HS-27A (cell line): Measurements from ENCODE around the gene UROC1.

Source experiments
- DNase-seq: peaks from one replicate; pipeline ENCODE4 v3.0.0-alpha.2; 2012; ENCODE audit warnings: low read depth, missing footprints

The UROC1 gene

GRCh38 chr3:126439968-126440708, 77.4 kb downstream of the UROC1 start:
- no peak for DNase-seq

- no peak for DNase-seq
Measured at GRCh38 chr3:126439346-126439967, 78.1 kb downstream of the UROC1 start.

GRCh38 chr3:126438746-126439145, 78.8 kb downstream of the UROC1 start:
- no peak for DNase-seq

GRCh38 chr3:126438186-126438585, 79.4 kb downstream of the UROC1 start:
- DNase-seq, result no peak

- no peak for DNase-seq
Measured at GRCh38 chr3:126436826-126437717, 80.5 kb downstream of the UROC1 start.

- DNase-seq, result no peak
Measured at GRCh38 chr3:126435456-126436315, 81.9 kb downstream of the UROC1 start.

DNA sequence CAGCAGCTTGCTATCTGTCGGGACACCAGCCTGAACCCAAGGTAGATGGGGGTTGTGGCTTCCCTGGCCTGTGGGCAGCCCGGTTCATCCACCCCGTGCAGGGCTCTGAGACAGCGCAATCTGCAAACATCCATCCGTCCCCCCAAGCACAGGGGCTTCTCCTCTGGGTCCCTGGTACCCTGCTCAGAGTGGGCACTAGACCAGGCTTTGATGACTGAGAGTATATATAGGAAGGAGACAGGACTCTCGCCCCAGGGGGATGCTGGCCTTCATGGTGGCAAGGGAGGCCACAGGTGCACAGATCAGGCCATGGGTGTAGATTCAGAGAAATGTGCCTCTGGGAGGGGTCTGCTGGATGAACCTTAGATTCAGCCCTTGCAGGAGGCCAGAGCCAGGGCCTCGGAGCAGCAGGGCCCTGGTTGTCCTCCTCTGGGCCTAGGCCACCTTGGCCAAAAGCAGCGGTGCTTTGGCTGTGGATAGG, 82.6 kb downstream of the UROC1 start:
- no peak for DNase-seq

- DNase-seq, result no peak
Measured at GRCh38 chr3:126434264-126434590, 83.3 kb downstream of the UROC1 start.

DNA sequence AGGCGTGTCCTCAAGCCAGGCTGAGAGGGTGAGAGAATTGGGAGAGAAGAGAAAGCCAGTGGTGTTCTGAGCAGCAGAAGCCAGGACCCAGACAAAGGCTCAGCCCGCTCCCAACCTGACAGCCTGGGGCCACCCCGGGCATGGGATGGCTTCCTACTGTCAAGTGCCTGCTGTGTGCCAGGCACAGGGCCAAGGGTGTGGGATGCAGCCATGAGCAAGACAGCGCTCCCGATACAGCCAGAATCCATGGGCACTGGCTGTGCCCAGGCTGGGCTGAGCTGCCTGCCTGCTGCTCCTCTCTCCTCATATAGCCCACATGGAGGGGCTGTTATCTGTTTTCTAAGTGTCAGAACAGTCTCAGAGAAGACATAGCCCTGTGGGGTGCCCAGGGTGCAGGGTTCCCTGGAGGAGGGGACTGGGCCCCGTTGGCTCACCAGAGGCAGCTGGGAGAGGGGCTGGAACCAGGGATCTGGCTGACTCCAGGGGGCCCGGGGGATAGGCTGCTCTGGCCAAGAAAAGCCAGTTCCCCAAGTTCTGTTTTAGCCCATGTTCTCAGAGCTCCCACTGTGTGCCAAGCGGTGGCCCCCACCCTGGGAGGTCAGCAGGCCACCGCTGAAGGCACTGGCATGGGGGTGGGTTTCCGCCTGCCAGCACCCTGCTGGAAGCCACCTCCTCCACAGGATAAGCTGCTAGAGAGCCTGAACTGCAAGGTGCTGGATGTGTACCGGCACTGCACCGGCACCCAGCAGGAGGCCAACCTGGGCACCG, 83.9 kb downstream of the UROC1 start:
- DNase-seq, result no peak

DNA sequence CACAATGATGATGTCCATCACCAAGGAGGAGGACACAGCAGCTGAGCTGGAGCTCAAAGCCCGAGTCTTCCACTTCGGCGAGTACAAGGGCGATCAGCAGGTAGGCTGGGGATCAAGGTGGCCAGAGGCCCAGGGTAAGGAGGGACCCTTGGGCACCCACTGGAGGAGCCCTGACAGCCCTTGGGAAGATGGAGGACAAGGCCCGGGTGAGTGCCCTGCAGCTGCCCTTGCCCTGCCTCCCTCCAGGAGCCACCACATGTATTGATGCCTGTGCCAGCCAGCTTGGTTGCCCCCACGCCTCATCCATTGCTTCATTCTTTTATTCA, 84.5 kb downstream of the UROC1 start:
- DNase-seq, result no peak

DNA sequence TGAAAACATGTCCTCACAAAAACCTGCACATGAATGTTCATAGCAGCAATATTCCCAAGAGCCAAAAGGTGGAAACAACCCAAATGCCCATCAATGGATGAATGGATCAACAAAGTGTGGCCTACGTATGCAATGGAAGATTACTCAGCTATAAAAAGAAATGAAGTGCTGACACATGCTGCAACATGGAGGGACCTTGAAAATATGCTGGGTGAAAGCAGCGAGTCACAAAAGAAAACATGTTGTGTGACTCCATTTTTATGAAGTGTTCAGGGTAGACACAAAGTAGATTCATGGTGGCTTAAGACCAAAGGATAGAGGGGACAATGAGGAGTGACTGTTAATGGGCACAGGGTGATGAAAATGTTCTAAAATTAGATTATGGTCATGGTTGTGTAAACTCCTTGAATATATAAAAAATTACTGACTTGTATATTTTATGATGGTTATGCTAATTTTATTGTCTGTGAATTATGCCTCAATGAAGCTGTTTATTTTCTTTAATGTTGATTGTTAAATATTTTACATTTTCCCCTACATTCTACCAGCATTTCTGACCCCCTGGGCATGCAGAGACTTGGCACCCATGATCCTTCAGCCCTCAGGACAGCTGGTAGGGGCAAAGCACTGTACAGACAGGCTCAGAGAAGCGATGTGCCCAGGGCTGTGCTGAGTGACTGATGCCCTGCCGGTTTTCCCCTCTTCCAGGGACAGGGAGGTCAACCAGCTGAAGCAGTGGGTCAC, 85.0 kb downstream of the UROC1 start:
- no peak for DNase-seq
